Mesenteric fat pad (tissue), 1 donor: ENCODE data around the gene RAP1A. TPM values are rescaled to one million over a fixed set of nuclear protein-coding genes. Genes with fewer than 3 reads are reported as not detected.

Source experiments
- DNase-seq: peaks from one replicate; pipeline ENCODE4 v3.0.0-alpha.2; 2020; ENCODE audit warnings: low spot score
- total RNA-seq: library from RNA; stranded (reverse); fragmentation: NEBNext Ultra II Directional; extraction: Animal tissue kit (Norgen Biotek cat#: 25700); gene quantifications from one replicate; pipeline ENCODE4 v1.2.1, GENCODE V29; 2021
- donor health status: DM: yes; HTN: yes; CAD: no.

Gene RAP1A
- total RNA-seq, 1 donor from 2014 or later = 105 TPM

- no peak for DNase-seq
Measured at GRCh38 chr1:111709986-111710385, 90.4 kb downstream of the RAP1A start.

GRCh38 chr1:111716333-111716732, 96.7 kb downstream of the RAP1A start:
- DNase-seq = no peak

GRCh38 chr1:111717450-111717849, 97.9 kb downstream of the RAP1A start:
- DNase-seq = no peak

GRCh38 chr1:111719135-111719534, 99.5 kb downstream of the RAP1A start:
- no peak for DNase-seq

GRCh38 chr1:111719674-111720132, 100.1 kb downstream of the RAP1A start:
- no peak for DNase-seq

- DNase-seq = no peak
Measured at GRCh38 chr1:111720274-111720976, 100.8 kb downstream of the RAP1A start.

- peak; percentile 55 for DNase-seq
Measured at GRCh38 chr1:111720977-111721786, 101.6 kb downstream of the RAP1A start.

GRCh38 chr1:111723091-111723806, 103.7 kb downstream of the RAP1A start:
- DNase-seq = peak; percentile 59

- DNase-seq = no peak
Measured at GRCh38 chr1:111723871-111724270, 104.3 kb downstream of the RAP1A start.

GRCh38 chr1:111725192-111725591, 105.6 kb downstream of the RAP1A start:
- peak; percentile 88 for DNase-seq

GRCh38 chr1:111727056-111727455, 107.5 kb downstream of the RAP1A start:
- peak; percentile 76 for DNase-seq

GRCh38 chr1:111729271-111729921, 109.8 kb downstream of the RAP1A start:
- DNase-seq = peak; percentile 81

- peak; percentile 37 for DNase-seq
Measured at GRCh38 chr1:111729946-111730681, 110.5 kb downstream of the RAP1A start.

GRCh38 chr1:111730706-111731105, 111.1 kb downstream of the RAP1A start:
- DNase-seq = no peak

GRCh38 chr1:111731956-111732355, 112.4 kb downstream of the RAP1A start:
- DNase-seq = peak; percentile 62

GRCh38 chr1:111732718-111733117, 113.1 kb downstream of the RAP1A start:
- DNase-seq = peak; percentile 68

- DNase-seq = peak; percentile 88
Measured at GRCh38 chr1:111733183-111733991, 113.8 kb downstream of the RAP1A start.

GRCh38 chr1:111733992-111734341, 114.4 kb downstream of the RAP1A start:
- DNase-seq = no peak

GRCh38 chr1:111734426-111734825, 114.8 kb downstream of the RAP1A start:
- no peak for DNase-seq

GRCh38 chr1:111734856-111735255, 115.3 kb downstream of the RAP1A start:
- DNase-seq = no peak
